Measurements from ENCODE around the gene HUS1B. TPM values are rescaled to one million over a fixed set of nuclear protein-coding genes. Genes with fewer than 3 reads are reported as not detected.

HUS1B gene
- total RNA-seq (2022; extraction: Qiagen RNA extraction; ENCODE audit: low read depth): 0.20 to 0.43 TPM (median 0.24 TPM) in 4 of 5 replicates, not detected in the other

DNA sequence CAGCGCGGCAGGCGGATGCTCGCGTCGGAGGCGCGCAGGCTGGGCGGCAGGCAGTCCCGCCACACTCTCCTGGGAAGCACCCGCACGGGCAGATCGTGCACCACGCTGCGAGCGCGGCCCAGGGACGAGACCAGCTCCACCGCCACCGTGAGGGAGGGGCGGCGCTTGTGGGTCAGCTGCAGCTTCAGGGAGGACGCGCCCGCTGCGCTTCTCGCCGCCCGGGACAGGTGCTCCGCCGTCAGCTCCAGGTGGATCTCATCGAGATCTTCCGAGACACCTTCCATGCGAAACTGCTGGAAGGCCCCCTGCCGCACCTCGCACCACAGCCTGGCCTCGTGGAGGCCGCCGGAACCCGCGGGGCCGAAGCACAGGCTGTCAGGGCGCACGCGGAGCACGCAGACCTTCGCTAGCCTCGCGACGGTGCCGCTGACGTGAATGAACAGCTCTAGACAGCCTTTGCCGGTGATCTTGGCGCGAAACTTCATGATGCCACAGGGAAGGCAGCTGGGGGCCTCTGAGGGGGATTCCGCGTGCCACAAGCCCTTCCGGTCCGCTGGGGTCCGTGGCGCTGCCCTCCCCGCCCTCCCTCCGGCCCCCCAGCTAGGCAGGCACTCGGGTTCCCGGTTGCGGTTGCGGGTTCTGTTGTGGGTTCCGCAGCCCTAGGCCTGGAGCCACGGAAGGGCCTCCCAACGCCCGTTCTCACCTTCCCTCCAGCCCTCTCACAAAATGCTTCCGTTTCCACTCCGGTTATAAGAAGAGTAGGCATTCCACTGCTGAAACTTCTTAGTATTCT is at the start of gene HUS1B:
Gene HUS1B (minus strand): TSS at position 641 of the 793 bp plus-strand sequence. CDS start 156 bp downstream, at position 485.

DNA sequence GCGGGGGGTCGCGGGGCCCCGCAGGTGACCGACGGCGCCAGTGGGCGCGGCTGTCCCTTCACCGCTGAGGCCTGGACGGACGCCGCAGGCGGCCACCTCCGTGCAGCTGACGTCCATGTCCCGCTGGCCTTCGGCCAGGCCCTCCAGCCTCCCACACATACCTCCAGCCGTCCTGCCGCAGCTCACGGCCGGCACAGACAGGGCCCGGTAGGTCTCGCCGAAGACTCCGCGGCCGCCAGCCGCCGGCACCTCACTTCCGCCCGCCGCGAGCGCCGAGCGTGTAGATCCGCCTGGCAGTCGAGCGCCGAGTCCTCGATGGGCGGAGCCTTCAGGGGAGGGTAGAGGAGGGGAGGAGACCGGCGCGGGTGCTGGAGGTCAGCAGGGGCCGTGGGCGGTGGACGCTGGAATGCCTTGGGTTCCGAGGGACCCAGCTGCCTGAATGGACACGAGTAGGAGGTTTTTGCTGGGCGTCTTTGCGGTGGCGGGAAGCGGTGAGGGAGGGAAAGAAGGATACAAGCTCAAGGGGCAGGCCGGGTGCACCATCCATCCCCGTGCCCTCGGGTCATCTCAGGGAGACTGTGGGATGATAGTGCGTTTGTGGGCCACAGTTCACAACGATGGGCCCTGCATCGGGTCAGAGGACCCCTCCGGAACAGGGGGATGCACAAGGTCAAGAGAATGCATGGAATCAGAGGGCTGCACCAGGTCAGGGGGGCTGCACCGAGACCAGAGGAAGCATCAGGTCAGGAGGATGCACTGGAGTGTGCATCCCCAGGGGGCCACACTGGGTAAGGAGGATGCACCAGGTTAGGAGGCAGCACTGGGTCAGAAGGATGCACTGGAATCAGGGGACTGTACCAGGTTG is 36.2 kb upstream of the HUS1B start, which contains the start of gene EXOC2:
Gene EXOC2 (minus strand): TSS at position 282 of the 865 bp plus-strand sequence. CDS start 55,321 bp downstream, outside the sequence.

Other genes starting within 250 kb of the HUS1B start
- 9.4 to 12.2 TPM (median 11.6 TPM) in 5 replicates for gene EXOC2, start 36.0 kb upstream of the HUS1B start, total RNA-seq (2022; extraction: Qiagen RNA extraction; ENCODE audit: low read depth)